Measurements from ENCODE around the gene PFN3.

GRCh38 chr5:177385720-177386119, 14.7 kb downstream of the PFN3 start:
- no peak for TF ChIP-seq CTCF (IDR thresholded peaks at IDR 0.05)
- TF ChIP-seq EZH2 (IDR thresholded peaks at IDR 0.05) = no peak
